GM12872 (cell line): Measurements from ENCODE around the gene MUS81.

Experiments
- CTCF ChIP-seq: IDR thresholded peaks from 3 replicates; pipeline ENCODE4 v1.5.1; 2011; ENCODE audit warnings: low read depth, mild to moderate bottlenecking, low read length, moderate library complexity; ENCODE audit not compliant: insufficient read depth

Gene MUS81

GRCh38 chr11:65868907-65869306 is 8.7 kb downstream of the MUS81 start:
- TF ChIP-seq CTCF = no peak

DNA sequence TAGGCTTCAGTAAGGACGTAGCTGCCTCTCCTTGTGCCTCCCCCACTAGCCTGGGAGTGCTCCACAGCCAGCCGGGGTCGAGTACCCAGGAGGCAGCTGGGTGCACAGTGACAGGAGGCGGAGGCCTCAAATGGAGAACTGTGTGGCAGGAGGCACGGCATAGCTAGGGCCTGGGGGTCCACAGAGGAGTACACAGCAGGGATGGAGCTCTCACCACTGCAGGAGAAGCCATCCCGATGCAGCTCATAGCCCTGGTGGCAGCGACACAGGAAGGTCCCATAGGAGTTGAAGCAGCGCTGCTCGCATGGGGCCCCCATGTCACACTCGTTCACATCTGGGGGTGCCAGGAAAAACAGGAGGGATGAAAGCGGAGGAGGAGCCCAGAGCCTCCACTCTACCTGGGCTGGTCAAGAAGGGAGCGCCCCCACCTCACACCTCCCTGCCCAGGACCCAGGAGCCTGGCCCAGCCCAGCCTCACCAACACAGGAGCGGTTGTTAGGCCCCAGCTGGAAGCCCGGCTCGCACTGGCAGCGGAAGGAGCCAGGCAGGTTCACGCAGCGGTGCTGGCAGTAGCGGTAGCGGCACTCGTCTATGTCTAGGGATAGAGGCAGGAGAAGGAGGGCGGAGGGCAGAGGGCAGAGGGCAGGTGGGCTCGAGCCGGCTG is 9.5 kb downstream of the MUS81 start:
- TF ChIP-seq CTCF = no peak

DNA sequence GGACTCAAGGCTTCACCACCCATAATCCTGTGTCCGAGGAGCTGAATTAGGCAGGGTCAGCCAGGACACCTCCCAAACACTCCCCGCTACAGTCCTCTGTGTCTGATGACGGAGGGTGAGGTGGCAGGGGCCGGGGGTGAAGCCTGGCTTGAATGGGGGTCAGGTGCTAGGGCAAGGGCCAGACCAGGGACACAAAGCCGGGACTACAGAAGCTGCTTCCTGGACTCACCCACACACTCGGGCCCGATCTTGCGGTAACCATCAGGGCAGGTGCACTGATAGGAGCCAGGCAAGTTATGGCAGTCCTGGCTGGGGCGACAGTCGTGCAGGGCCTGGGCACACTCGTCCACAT is 10.1 kb downstream of the MUS81 start:
- TF ChIP-seq CTCF = no peak

- no peak for TF ChIP-seq CTCF
Observed at GRCh38 chr11:65870706-65871681, 10.8 kb downstream of the MUS81 start.

DNA sequence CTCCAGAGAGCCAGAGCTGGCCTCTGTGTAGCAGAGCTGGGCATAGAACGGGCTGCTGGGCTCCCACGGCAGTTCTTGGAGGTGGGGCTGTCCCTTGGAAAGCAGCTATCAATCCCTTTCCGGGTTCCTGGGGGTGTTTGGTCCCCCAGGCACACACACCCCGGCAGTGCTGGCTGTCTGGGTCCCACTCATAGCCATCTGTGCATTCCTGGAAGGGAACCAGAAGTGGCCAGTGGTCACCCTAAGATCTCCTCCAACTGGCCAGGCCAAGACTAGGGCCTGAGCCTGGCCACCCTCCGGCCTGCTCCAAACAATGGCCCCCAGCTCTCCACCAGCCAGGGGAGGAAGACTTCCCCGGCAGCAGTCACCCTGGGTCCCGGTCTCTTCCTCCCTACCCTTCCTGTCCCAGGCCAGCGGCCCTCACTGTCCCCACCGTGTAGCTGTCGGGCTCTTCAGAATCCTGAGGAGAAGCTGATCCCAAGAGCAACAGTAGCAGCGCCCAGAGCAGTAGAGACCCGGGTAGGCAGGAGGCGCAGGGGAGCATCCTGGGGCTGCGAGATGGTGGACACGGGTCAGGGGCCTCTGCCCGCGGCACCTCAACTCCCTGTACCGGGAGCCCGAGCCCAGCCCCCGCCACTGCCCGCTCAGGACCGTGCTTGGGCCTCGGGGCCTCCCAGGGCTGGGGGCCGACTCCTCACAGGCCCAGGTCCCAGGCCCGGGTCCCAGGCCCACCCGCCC is 11.7 kb downstream of the MUS81 start:
- no peak for TF ChIP-seq CTCF

GRCh38 chr11:65872586-65873317 is 12.5 kb downstream of the MUS81 start, which contains the start of gene EFEMP2:
EFEMP2 (minus strand) TSS chr11:65872800; CDS start chr11:65872354, 446 bp downstream.
- no peak for TF ChIP-seq CTCF
